ENCODE data around the gene DHX15.

GRCh38 chr4:24511371-24512063 is 72.8 kb downstream of the DHX15 start:
- TF ChIP-seq CTCF (IDR thresholded peaks at IDR 0.05) (no peak), POLR2A (IDR thresholded peaks at IDR 0.05) (no peak)
